Measurements from ENCODE around the gene ADARB1.

The ADARB1 gene

GRCh38 chr21:45172420-45172819 lies 98.0 kb downstream of the ADARB1 start:
- no peak for DNase-seq (ENCODE audit: low spot score)

- no peak for DNase-seq (ENCODE audit: low spot score)
Observed at GRCh38 chr21:45175326-45176095, 101.1 kb downstream of the ADARB1 start.

GRCh38 chr21:45176141-45176540 lies 101.8 kb downstream of the ADARB1 start:
- no peak for DNase-seq (ENCODE audit: low spot score)

GRCh38 chr21:45177039-45177438 lies 102.7 kb downstream of the ADARB1 start:
- no peak for DNase-seq (ENCODE audit: low spot score)

- no peak for DNase-seq (ENCODE audit: low spot score)
Observed at GRCh38 chr21:45178070-45178608, 103.8 kb downstream of the ADARB1 start.

- no peak for DNase-seq (ENCODE audit: low spot score)
Observed at GRCh38 chr21:45178971-45179370, 104.6 kb downstream of the ADARB1 start.

GRCh38 chr21:45179568-45180245 lies 105.3 kb downstream of the ADARB1 start:
- no peak for DNase-seq (ENCODE audit: low spot score)

- DNase-seq (ENCODE audit: low spot score) = no peak
Observed at GRCh38 chr21:45180246-45180599, 105.8 kb downstream of the ADARB1 start.

- no peak for DNase-seq (ENCODE audit: low spot score)
Observed at GRCh38 chr21:45182958-45183357, 108.6 kb downstream of the ADARB1 start.

GRCh38 chr21:45183852-45184251 lies 109.5 kb downstream of the ADARB1 start:
- no peak for DNase-seq (ENCODE audit: low spot score)

- DNase-seq (ENCODE audit: low spot score) = no peak
Observed at GRCh38 chr21:45184869-45185268, 110.5 kb downstream of the ADARB1 start.

GRCh38 chr21:45186709-45187108 lies 112.3 kb downstream of the ADARB1 start:
- no peak for DNase-seq (ENCODE audit: low spot score)

GRCh38 chr21:45187646-45188045 lies 113.3 kb downstream of the ADARB1 start:
- DNase-seq (ENCODE audit: low spot score) = no peak

- DNase-seq (ENCODE audit: low spot score) = no peak
Observed at GRCh38 chr21:45190013-45190412, 115.6 kb downstream of the ADARB1 start.

GRCh38 chr21:45192332-45192731 lies 118.0 kb downstream of the ADARB1 start:
- no peak for DNase-seq (ENCODE audit: low spot score)

- DNase-seq (ENCODE audit: low spot score) = no peak
Observed at GRCh38 chr21:45196620-45197019, 122.2 kb downstream of the ADARB1 start.

- no peak for DNase-seq (ENCODE audit: low spot score)
Observed at GRCh38 chr21:45199201-45199600, 124.8 kb downstream of the ADARB1 start.

GRCh38 chr21:45200031-45200430 lies 125.7 kb downstream of the ADARB1 start:
- no peak for DNase-seq (ENCODE audit: low spot score)

- DNase-seq (ENCODE audit: low spot score) = no peak
Observed at GRCh38 chr21:45200581-45201296, 126.4 kb downstream of the ADARB1 start.

GRCh38 chr21:45202344-45202743 lies 128.0 kb downstream of the ADARB1 start:
- DNase-seq (ENCODE audit: low spot score) = no peak

- DNase-seq (ENCODE audit: low spot score) = no peak
Observed at GRCh38 chr21:45202889-45203288, 128.5 kb downstream of the ADARB1 start.

GRCh38 chr21:45203983-45204382 lies 129.6 kb downstream of the ADARB1 start:
- DNase-seq (ENCODE audit: low spot score) = no peak

GRCh38 chr21:45204395-45204794 lies 130.0 kb downstream of the ADARB1 start:
- no peak for DNase-seq (ENCODE audit: low spot score)

Data from putamen (tissue), 1 donor.